Activated naive CD4-positive, alpha-beta T cell treated with anti-CD3 and anti-CD28 coated beads, Interleukin-2, amount 50 U/mL, for 24 hours (primary cell): Measurements from ENCODE around the gene PLEKHG5.
A peak's percentile ranks its signal among the peaks of the same experiment; 100 is the strongest.
"Not testable (repeated sequence)": the region's sequence is repeated elsewhere in the genome, so short reads cannot be mapped to it uniquely, and the experiment has no call there.

Experiments
- H3K27ac Mint-ChIP-seq: one replicate; pipeline ENCODE4 v1.8.0; 2021; ENCODE audit warnings: mild to moderate bottlenecking, mixed read lengths
- H3K27me3 Mint-ChIP-seq: one replicate; pipeline ENCODE4 v1.8.0; 2021; ENCODE audit warnings: mixed read lengths
- H3K36me3 Mint-ChIP-seq: one replicate; pipeline ENCODE4 v1.8.0; 2021; ENCODE audit warnings: mixed read lengths
- H3K4me1 Mint-ChIP-seq: one replicate; pipeline ENCODE4 v1.8.0; 2021; ENCODE audit warnings: mixed read lengths
- H3K4me3 Mint-ChIP-seq: one replicate; pipeline ENCODE4 v1.8.0; 2021; ENCODE audit warnings: mild to moderate bottlenecking, mixed read lengths
- H3K9me3 Mint-ChIP-seq: one replicate; pipeline ENCODE4 v1.8.0; 2021; ENCODE audit warnings: mixed read lengths

Gene PLEKHG5

GRCh38 chr1:6467224-6467623 lies 24.2 kb downstream of the PLEKHG5 start:
- Mint-ChIP-seq H3K27ac (no peak overlapping the region), H3K27me3 (no peaks in the 10 kb centered on the region), H3K9me3 (no peaks in the 10 kb centered on the region), H3K4me3 (no peak overlapping the region), H3K36me3 (peaks cover 7% of the 10 kb centered on the region), H3K4me1 (peaks cover 26% of the 10 kb centered on the region)

- peaks cover 8% of the 10 kb centered on the region for H3K36me3 Mint-ChIP-seq
- H3K4me1 Mint-ChIP-seq = peaks cover 31% of the 10 kb centered on the region
- H3K4me3 Mint-ChIP-seq = peak overlapping the region; percentile 63
- H3K27ac Mint-ChIP-seq = no peak overlapping the region
- no peaks in the 10 kb centered on the region for H3K9me3 Mint-ChIP-seq
- H3K27me3 Mint-ChIP-seq = no peaks in the 10 kb centered on the region
Measured at GRCh38 chr1:6466751-6467150, 24.7 kb downstream of the PLEKHG5 start.

- Mint-ChIP-seq H3K4me3 (peak within 1 kb of the TSS; percentile 97), H3K9me3 (no peaks in the 10 kb centered on the region), H3K27me3 (no peaks in the 10 kb centered on the region), H3K27ac (peak within 1 kb of the TSS; percentile 72), H3K4me1 (peaks cover 36% of the 10 kb centered on the region), H3K36me3 (peaks cover 10% of the 10 kb centered on the region)
Measured at GRCh38 chr1:6466023-6466422, 25.4 kb downstream of the PLEKHG5 start, which contains the start of gene TNFRSF25. Gene TNFRSF25 (minus strand): TSS chr1:6466173. CDS start chr1:6466107, 66 bp downstream.

DNA sequence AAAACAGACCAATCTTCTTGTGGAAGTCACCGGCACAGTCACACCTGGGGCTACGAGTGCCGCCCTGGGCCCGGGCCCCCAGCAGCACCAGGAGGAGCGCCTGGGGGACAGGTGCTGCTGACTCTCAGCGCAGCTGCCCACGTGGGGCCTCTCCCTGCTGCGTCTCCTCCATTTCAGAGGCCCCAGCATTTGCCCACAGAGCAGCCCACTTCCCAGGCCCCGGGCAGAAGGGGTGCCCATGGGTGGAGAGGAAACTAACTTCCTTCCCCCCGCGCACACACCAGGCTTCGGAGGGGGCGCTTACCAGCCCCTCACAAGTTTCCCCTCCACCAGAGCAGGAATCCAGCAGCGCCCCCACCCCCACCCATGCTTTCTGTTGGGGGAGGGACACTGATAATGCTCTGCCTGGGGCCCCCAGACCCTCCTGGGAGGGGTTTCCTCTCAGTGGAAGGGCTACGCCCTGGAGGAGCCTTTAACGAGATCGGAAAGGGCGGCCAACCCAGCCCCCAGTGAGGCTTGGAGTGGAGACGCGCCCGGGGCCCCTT lies 25.9 kb downstream of the PLEKHG5 start:
- H3K27me3 Mint-ChIP-seq = no peaks in the 10 kb centered on the region
- peak overlapping the region; percentile 72 for H3K27ac Mint-ChIP-seq
- H3K36me3 Mint-ChIP-seq = peaks cover 10% of the 10 kb centered on the region
- H3K4me1 Mint-ChIP-seq = peaks cover 41% of the 10 kb centered on the region
- H3K9me3 Mint-ChIP-seq = no peaks in the 10 kb centered on the region
- H3K4me3 Mint-ChIP-seq = peak overlapping the region; percentile 97

GRCh38 chr1:6464915-6465314 lies 26.6 kb downstream of the PLEKHG5 start:
- H3K9me3 Mint-ChIP-seq = no peaks in the 10 kb centered on the region
- peaks cover 47% of the 10 kb centered on the region for H3K4me1 Mint-ChIP-seq
- H3K27me3 Mint-ChIP-seq = no peaks in the 10 kb centered on the region
- H3K4me3 Mint-ChIP-seq = peak overlapping the region; percentile 97
- peak overlapping the region; percentile 90 for H3K27ac Mint-ChIP-seq
- H3K36me3 Mint-ChIP-seq = peaks cover 10% of the 10 kb centered on the region

DNA sequence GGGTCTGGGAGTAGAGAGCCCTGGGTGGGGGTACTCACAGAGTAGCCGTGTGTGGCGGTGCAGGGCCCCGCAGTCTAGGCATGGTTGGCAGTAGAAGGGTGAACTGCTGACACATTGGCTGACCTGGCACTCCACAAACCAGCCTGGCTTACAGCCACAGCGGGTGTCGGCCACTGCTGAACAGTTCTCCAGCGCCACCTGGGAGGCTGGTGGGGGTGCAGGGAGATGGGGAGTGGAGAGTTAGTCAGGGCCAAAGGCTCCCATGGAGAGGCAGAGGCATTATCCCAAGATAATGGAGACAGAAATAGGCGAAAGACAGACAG lies 27.0 kb downstream of the PLEKHG5 start:
- Mint-ChIP-seq H3K36me3 (peaks cover 10% of the 10 kb centered on the region), H3K27ac (peak overlapping the region; percentile 90), H3K4me1 (peaks cover 50% of the 10 kb centered on the region), H3K27me3 (no peaks in the 10 kb centered on the region), H3K4me3 (peak overlapping the region; percentile 97), H3K9me3 (no peaks in the 10 kb centered on the region)

GRCh38 chr1:6463120-6463412 lies 28.4 kb downstream of the PLEKHG5 start:
- H3K27me3 Mint-ChIP-seq = no peaks in the 10 kb centered on the region

GRCh38 chr1:6462412-6463119 lies 28.9 kb downstream of the PLEKHG5 start:
- peak overlapping the region; percentile 83 for H3K4me3 Mint-ChIP-seq
- no peaks in the 10 kb centered on the region for H3K9me3 Mint-ChIP-seq
- H3K27ac Mint-ChIP-seq = peak overlapping the region; percentile 97
- no peaks in the 10 kb centered on the region for H3K27me3 Mint-ChIP-seq
- H3K4me1 Mint-ChIP-seq = peaks cover 53% of the 10 kb centered on the region
- H3K36me3 Mint-ChIP-seq = peaks cover 10% of the 10 kb centered on the region

More at GRCh38 chr1:6463120-6463412, 28.4 kb downstream of the PLEKHG5 start:
- H3K27ac Mint-ChIP-seq = peak overlapping the region; percentile 35
- peaks cover 10% of the 10 kb centered on the region for H3K36me3 Mint-ChIP-seq
- H3K9me3 Mint-ChIP-seq = no peaks in the 10 kb centered on the region
- peaks cover 53% of the 10 kb centered on the region for H3K4me1 Mint-ChIP-seq
- H3K4me3 Mint-ChIP-seq = peak overlapping the region; percentile 68

DNA sequence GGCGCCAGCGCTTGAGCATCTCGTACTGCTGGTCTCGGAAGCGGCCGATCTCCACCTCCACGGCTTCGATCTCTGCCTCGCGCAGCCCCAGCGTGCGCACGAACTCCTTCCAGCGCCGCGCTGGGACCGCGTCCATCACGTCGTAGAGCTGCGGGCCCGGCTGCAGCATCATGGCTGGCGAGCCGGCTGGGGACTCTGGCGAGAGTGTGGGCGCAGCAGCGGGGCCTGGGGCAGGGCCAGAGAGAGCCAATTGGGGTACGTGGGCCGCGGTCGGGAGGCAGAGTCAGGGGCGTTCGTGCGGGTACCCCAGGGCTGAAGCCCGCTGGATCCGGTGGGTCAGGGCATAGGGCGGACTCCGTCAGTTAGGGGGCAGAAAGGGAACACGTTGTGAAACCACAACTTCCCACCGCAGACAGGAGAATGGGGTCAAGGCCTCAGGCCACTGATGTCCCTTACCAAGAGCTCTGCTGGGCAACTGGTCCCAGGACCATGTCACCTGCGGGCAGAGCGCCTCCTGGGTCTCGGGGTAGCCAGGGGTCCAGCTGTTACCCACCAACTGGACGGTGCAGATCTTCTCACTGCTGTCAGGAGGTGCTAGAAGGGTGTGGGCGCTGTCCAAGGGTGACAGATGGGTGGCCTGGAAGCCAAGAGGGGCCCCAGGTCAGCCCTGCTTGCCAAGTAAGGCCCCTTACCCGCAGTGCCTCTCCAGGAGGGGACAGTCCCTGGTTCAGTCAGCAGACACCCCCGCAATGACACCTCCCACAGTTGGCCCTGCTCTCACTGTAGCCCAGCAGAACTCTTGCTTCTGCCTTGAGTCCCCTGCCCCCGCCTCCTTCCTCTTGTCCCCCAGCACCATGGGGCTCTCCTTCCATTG lies 29.7 kb downstream of the PLEKHG5 start:
- Mint-ChIP-seq H3K4me3 (peak overlapping the region; percentile 83), H3K27me3 (no peaks in the 10 kb centered on the region), H3K9me3 (no peaks in the 10 kb centered on the region), H3K36me3 (peaks cover 13% of the 10 kb centered on the region), H3K27ac (peak overlapping the region; percentile 97), H3K4me1 (peaks cover 49% of the 10 kb centered on the region)

DNA sequence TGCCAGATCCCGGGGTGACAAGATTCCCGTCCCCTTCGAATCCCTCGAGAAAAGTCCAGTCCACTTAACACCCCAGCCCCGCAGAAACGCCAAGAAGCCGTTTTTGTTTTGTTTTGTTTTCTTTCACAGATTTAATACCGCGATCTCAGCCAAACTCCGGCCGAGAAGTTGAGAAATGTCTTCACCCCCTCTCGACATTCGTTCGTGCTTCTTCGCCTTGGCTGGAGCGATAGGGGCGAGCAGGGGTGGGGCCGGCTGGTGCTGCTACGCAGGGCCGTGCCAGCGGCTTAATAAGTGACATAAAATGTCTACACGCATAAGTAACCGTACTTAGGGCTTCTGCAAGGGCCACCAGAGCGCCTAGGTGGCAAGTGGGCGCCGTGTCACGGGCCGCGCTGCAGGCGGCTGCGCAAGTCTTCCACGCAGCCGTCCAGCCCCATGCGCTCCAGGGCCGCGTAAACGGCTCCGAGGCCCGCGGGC lies 30.4 kb downstream of the PLEKHG5 start:
- H3K9me3 Mint-ChIP-seq = no peaks in the 10 kb centered on the region
- peak overlapping the region; percentile 84 for H3K4me3 Mint-ChIP-seq
- H3K36me3 Mint-ChIP-seq = peaks cover 13% of the 10 kb centered on the region
- peaks cover 48% of the 10 kb centered on the region for H3K4me1 Mint-ChIP-seq
- H3K27ac Mint-ChIP-seq = peak overlapping the region; percentile 92
- H3K27me3 Mint-ChIP-seq = peaks cover 2% of the 10 kb centered on the region

- H3K27me3 Mint-ChIP-seq = peaks cover 3% of the 10 kb centered on the region
- H3K36me3 Mint-ChIP-seq = peaks cover 13% of the 10 kb centered on the region
- H3K27ac Mint-ChIP-seq = peak overlapping the region; percentile 92
- no peaks in the 10 kb centered on the region for H3K9me3 Mint-ChIP-seq
- peaks cover 48% of the 10 kb centered on the region for H3K4me1 Mint-ChIP-seq
- H3K4me3 Mint-ChIP-seq = peak overlapping the region; percentile 84
Measured at GRCh38 chr1:6460301-6461050, 31.0 kb downstream of the PLEKHG5 start.

DNA sequence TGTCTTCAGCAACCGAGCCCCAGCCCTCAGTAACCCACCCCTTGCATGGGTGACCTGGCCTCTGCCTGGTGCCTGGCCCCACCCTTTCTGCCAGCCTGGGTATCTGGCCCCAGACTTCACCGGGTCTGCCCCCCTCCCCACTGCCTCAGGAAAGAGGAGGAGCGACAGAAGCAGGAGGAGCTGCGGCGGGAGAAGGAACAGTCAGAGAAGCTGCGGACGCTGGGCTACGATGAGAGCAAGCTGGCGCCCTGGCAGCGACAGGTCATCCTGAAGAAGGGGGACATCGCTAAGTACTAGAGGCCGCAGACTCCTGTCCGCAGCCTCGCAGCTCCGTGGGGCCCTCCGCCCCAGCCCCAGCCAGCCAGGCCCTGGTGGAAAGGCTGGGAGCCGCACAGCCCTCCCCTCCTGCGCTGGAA lies 31.6 kb downstream of the PLEKHG5 start:
- Mint-ChIP-seq H3K36me3 (peaks cover 13% of the 10 kb centered on the region), H3K9me3 (no peaks in the 10 kb centered on the region), H3K4me1 (peaks cover 48% of the 10 kb centered on the region), H3K27me3 (peaks cover 3% of the 10 kb centered on the region), H3K4me3 (peak overlapping the region; percentile 84), H3K27ac (no peak overlapping the region)

GRCh38 chr1:6456800-6457466 lies 34.5 kb downstream of the PLEKHG5 start:
- Mint-ChIP-seq H3K27ac (no peak overlapping the region), H3K9me3 (no peaks in the 10 kb centered on the region), H3K4me3 (peak overlapping the region; percentile 39), H3K27me3 (peaks cover 11% of the 10 kb centered on the region), H3K4me1 (peaks cover 33% of the 10 kb centered on the region), H3K36me3 (peaks cover 5% of the 10 kb centered on the region)

DNA sequence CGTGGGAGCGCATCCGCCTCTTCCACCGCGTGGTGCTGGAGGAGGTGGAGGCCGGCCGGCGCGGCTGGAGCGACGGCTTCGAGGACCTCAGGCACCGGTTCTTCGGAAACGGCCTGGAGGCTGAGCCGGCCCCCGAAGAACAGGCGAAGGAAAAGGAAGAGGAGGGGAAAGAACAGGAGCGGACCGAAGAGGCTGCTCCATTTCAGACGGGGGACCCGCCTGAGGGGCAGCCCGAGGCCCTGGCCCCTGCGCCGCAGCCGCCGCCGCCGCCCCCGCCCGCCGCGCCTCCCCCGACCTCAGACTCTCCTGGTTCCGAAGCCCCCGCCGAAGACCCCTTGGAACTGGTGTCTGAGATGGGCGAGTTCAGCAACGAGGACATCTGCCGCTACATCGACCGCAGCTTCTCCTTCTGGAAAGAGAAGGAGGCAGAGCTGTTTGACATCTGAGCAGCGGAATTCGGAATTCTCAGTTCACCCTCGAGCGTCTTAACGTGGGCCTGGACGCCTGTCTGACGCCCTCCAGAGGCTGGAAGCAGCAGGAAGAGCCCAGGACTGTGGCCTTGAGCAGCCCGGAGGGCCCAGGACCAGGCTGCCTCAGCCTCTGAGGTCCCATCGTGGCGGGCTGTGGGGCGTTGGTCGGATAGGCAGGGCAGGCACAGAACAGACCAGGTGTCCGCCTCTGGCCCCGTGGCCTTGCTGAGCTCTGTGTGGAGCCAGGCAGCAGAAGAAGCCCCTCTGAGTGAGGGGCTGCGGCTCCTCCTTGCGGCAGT lies 35.5 kb downstream of the PLEKHG5 start:
- Mint-ChIP-seq H3K27me3 (peaks cover 11% of the 10 kb centered on the region), H3K4me1 (peaks cover 25% of the 10 kb centered on the region)
- not testable (repeated sequence) for H3K9me3 Mint-ChIP-seq, H3K27ac Mint-ChIP-seq, H3K4me3 Mint-ChIP-seq, H3K36me3 Mint-ChIP-seq
